Gastrocnemius medialis (tissue), 4 donors: ENCODE data around the gene OR8G1. TPM values are rescaled to one million over a fixed set of nuclear protein-coding genes. Genes with fewer than 3 reads are reported as not detected.

Experiments
- ATAC-seq, 2 donors: fragments of 150-250 bp; one replicate each; pipeline ENCODE4 v1.9.1; 2016
- DNase-seq, 2 donors: peaks; one replicate each; pipeline ENCODE4 v3.0.0-alpha.2; 2019
- H3K27ac ChIP-seq, 4 donors: fragments of 200-600 bp; sonication (generic); 1 replicate in 1 of 4; 2 replicates in 3 of 4; pipeline ENCODE4 v1.5.1; 2016 to 2018; ENCODE audit warnings: mild to moderate bottlenecking in 2 of 4, moderate library complexity in 1 of 4
- H3K27me3 ChIP-seq, 3 donors: fragments of 200-600 bp; sonication (generic) in 2 of 3; 1 replicate in 1 of 3; 2 replicates in 2 of 3; pipeline versions ENCODE4 v1.5.1 to v1.6.0; 2016 to 2019; ENCODE audit warnings: mild to moderate bottlenecking in 1 of 3, moderate library complexity in 1 of 3
- H3K36me3 ChIP-seq, 2 donors: fragments of 200-600 bp; sonication (generic) in 1 of 2; one replicate each; pipeline ENCODE4 v1.5.1; 2017 to 2018
- H3K4me1 ChIP-seq, 2 donors: fragments of 200-600 bp; sonication (generic) in 1 of 2; one replicate each; pipeline ENCODE4 v1.5.1; 2016 to 2017; ENCODE audit warnings: mild to moderate bottlenecking in 2 of 2
- H3K4me3 ChIP-seq, 4 donors: fragments of 200-600 bp; sonication (generic) in 3 of 4; 1 replicate in 1 of 4; 2 replicates in 3 of 4; pipeline ENCODE4 v1.5.1; 2016 to 2019; ENCODE audit warnings: mild to moderate bottlenecking in 2 of 4
- H3K9me3 ChIP-seq, 3 donors: fragments of 200-600 bp; sonication (generic) in 2 of 3; 1 replicate in 1 of 3; 2 replicates in 2 of 3; pipeline ENCODE4 v1.5.1; 2016 to 2019
- CTCF ChIP-seq, 5 experiments: fragments of 450-650 bp in 3 of 5; fragments of 200-600 bp in 2 of 5; sonication (generic) in 2 of 5; IDR thresholded peaks in 4 of 5; conservative IDR thresholded peaks in 1 of 5; 1 replicate in 4 of 5; 2 replicates in 1 of 5; pipeline ENCODE4 v1.5.1; 2016 to 2019; ENCODE audit warnings: antibody characterized with exemption in 5 of 5, mild to moderate bottlenecking in 3 of 5, moderate library complexity in 3 of 5
- POLR2A ChIP-seq, 2 donors: fragments of 450-650 bp; IDR thresholded peaks; one replicate each; pipeline ENCODE4 v1.6.1; 2017; ENCODE audit warnings: antibody characterized with exemption in 2 of 2, mild to moderate bottlenecking in 2 of 2, moderate library complexity in 2 of 2
- in situ Hi-C, 4 donors: fragments of 200-750 bp; cut with MboI; loops; one replicate each; pipeline versions ENCODE4 v1.15.0 to v1.8.0; 2017; ENCODE audit warnings: low sequenced_read_pairs in 4 of 4
- intact Hi-C: fragments of 100-400 bp; cut with DNase I; formaldehyde crosslinking; loops from one replicate; pipeline ENCODE4 v1.15.1; 2023; ENCODE audit warnings: low total_unique reads
- total RNA-seq, 4 donors: library from RNA; depleted of rRNA; stranded (reverse); fragments of >200 nt; gene quantifications; one replicate each; pipeline versions ENCODE4 v1.1.0 to v1.2.3, GENCODE V29; 2016

The OR8G1 gene
- total RNA-seq, 4 donors from 2014 or later: not detected

GRCh38 chr11:124302347-124303125 is 61.6 kb downstream of the OR8G1 start:
- Histone ChIP-seq H3K4me3 (no peak overlapping the region), H3K4me1 (no peaks in the 10 kb centered on the region), H3K27me3 (no peaks in the 10 kb centered on the region), H3K9me3 (no peaks in the 10 kb centered on the region), H3K36me3 (no peaks in the 10 kb centered on the region), H3K27ac (no peak overlapping the region)
- DNase-seq (no peak), ATAC-seq (no peak)
- in situ Hi-C loops: no loop called here
- no peak for TF ChIP-seq POLR2A (IDR thresholded peaks at IDR 0.05)
- no peak for TF ChIP-seq CTCF (IDR thresholded peaks at IDR 0.05 in 4 of 5, conservative IDR thresholded peaks at IDR 0.05 in 1 of 5)
- intact Hi-C loops: no loop called here

Other genes with a start within 250 kb of the OR8G1 start
- not detected for gene OR10G6, start 245.9 kb upstream of the OR8G1 start, total RNA-seq
- not detected for gene OR10G4, start 228.1 kb upstream of the OR8G1 start, total RNA-seq
- not detected for gene OR10G9, start 218.1 kb upstream of the OR8G1 start, total RNA-seq
- not detected for gene OR10G8, start 214.3 kb upstream of the OR8G1 start, total RNA-seq
- gene OR10G7, start 199.8 kb upstream of the OR8G1 start, total RNA-seq: not detected
- 1 to 10 TPM; 1.6 to 2.5 (median 2.1) TPM for gene VWA5A, start 125.6 kb upstream of the OR8G1 start, total RNA-seq
- not detected for gene OR10D3, start 57.8 kb upstream of the OR8G1 start, total RNA-seq
- gene OR8G5, start 15.3 kb downstream of the OR8G1 start, total RNA-seq: not detected
- not detected for gene OR8D1, start 72.9 kb downstream of the OR8G1 start, total RNA-seq
- gene OR8D2, start 79.1 kb downstream of the OR8G1 start, total RNA-seq: not detected
- gene OR8B2, start 143.4 kb downstream of the OR8G1 start, total RNA-seq: not detected
- not detected for gene OR8B3, start 157.9 kb downstream of the OR8G1 start, total RNA-seq
- gene OR8B4, start 183.8 kb downstream of the OR8G1 start, total RNA-seq: not detected
- gene OR8B8, start 204.6 kb downstream of the OR8G1 start, total RNA-seq: not detected